Stimulated activated CD8-positive, alpha-beta memory T cell treated with anti-CD3 and anti-CD28 coated beads, Interleukin-7, amount 100 ng/mL, for 24 hours (primary cell): ENCODE data around the gene HMOX2.

Experiments
- DNase-seq: peaks from one replicate; pipeline ENCODE4 v3.0.0-alpha.2; 2020; ENCODE audit warnings: low read depth

HMOX2 gene, protein sequence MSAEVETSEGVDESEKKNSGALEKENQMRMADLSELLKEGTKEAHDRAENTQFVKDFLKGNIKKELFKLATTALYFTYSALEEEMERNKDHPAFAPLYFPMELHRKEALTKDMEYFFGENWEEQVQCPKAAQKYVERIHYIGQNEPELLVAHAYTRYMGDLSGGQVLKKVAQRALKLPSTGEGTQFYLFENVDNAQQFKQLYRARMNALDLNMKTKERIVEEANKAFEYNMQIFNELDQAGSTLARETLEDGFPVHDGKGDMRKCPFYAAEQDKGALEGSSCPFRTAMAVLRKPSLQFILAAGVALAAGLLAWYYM

DNA sequence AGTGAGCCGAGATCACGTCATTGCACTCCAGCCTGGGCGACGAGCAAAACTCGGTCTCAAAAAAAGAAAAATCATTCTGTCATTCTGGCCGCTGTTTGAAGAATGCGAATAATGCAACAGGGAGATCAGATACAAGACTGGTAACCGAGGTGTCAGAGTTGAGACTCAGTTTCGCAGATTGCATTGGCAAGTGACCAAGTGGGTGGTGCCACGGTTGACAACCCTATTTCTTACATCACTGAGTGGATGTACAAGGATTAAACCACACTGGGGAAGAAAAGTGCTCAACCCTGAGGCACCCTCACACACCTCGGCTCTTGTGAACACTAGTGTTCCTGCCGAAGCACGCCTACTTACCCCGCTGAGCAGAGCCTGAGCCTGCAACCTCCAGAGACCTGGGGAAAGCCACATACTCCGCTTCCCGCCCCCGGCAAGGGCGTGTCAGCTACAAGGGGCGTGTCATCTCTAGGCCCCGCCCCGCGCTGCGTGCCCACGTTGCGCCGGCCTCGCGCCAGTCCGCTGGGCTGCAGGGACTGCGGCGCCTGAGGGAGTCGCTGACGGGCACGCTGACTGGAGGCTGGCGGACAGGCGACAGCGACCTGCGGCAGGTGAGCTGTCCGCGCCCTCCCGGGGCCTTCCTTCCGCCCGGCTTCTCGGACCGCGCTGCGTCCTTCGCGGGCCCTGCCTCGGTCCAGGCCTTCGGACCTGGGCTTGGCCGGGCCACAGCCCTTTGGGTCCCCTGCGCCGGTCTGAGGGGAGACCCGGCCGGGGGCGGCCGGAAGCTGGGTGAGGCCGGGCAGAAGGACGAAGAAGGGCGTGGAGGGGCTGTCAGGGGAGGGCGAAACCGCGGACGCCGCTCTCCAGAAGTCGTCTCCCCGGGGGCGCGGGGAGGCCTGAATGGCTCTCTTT, at the start of gene HMOX2:
TSS of gene HMOX2 (plus strand) at position 519 of the 909 bp plus-strand sequence. CDS start 29,127 bp downstream, outside the sequence.
- DNase-seq = peak; percentile 87

DNA sequence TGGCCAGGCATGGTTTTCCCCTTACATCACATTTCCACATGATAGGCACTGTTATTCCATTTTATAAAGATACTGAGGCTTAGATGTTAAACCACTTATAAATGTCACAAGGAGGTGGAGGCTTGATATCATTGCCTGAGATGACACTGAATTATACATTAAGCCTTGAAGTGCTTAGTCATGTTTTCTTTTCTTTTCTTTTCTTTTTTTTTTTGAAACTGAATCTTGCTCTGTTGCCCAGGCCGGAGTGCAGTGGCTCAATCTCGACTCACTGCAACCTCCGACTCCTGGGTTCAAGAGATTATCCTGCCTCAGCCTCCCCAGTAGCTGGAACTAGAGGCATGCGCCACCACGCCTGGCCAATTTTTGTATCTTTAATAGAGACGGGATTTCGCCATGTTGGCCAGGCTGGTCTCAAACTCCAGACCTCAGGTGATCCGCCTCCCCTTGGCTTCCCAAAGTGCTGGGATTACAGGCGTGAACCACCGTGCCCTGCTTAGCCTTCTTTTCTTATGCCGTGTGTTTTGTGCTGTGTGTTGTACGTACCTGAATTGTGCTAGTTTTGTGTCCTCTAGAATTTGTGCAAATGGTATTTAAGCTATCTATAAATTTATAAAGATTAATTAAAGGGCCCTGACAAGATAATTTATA, 49.4 kb upstream of the HMOX2 start:
- DNase-seq = no peak

DNA sequence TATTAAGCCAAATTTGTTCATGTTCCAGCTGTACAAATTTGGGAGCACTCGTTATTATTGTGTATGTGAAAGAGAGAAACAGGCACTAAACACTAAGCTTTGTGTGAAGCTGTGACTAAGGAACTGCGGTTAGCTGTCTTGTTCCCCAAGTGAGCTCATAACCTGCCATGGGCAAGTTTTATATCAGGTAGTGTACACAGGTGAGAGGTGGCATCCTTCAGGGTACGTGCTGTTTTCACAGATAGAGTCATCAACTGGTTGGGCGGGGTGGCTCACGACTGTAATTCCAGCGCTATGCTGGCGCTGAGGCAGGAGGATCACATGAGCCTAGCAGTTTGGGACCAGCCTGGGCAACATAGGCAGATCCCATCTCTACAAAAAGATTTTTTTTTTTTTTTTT, 47.7 kb upstream of the HMOX2 start:
- DNase-seq = no peak

DNA sequence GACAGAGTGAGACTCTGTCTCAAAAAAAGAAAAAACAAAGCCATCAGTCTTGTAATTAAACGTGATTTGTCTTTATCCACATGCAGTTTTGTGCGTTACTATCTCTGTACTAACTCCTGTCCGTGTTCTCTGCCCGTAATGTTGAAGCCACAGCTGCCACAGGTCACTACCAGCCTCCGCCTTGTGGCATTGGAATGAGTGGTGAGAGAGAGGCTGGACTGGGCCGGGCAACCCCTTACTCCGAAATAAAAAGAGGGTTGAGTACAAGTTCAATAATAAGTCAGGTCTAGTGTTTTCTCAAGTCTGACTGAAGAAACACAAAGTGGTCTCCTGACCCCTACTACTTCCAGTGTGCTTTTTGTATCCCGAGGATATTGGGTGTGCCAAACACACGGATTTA, 45.2 kb upstream of the HMOX2 start:
- no peak for DNase-seq

DNA sequence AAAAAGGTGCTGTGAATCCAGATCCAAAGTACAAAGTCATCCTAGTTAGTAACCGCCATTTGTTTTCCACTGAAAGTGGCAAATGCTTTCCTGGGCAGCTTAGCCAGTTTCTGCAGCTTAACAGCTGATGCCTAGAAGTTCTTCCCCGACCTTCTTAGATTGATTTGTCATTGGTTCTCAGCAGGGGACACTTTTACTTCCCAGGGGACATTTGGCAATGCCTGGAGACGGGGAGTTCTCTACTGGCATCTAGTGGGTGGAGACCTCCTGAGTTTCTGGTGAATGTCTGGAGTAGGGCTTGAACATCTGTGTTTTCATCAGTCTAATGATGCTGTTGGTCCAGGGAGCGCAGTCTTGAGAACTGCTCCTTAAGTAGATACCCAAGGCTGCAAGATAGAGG, 43.0 kb upstream of the HMOX2 start:
- DNase-seq = no peak

DNA sequence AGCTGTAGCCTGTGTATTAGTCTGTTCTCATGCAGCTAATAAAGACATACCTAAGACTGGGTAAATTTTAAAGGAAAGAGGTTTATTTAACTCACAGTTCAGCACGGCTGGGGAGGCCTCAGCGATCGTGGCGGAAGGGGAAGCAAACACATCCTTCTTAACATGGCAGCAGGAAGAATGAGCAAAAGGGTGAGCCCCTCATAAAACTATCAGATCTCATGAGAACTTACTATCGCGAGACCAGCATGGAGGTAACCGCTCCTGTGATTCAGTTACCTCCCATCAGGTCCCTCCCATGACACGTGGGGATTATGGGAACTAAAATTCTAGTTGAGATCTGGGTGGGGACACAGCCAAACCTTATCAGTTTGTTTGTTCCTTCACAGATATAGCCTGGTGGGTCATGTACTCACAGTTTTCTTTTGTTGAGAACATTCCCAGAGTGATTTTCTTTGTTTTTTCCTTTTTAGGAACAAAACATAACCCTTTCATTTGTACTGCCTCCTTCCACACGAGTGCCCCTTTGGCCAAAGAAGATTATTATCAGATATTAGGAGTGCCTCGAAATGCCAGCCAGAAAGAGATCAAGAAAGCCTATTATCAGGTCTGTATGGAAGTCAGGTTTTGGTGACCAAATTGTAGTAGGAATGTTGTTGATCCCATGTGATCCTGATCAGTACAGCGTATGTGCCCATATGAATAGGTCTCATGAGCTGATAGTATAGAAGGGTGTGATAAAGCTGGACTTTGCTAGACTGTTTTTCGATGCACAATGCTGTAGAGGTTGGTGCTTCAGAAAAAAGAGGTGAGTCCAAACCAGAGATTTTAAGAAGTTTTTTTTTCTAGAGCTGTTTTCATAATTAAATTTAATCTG, 42.0 kb upstream of the HMOX2 start:
- DNase-seq = no peak

DNA sequence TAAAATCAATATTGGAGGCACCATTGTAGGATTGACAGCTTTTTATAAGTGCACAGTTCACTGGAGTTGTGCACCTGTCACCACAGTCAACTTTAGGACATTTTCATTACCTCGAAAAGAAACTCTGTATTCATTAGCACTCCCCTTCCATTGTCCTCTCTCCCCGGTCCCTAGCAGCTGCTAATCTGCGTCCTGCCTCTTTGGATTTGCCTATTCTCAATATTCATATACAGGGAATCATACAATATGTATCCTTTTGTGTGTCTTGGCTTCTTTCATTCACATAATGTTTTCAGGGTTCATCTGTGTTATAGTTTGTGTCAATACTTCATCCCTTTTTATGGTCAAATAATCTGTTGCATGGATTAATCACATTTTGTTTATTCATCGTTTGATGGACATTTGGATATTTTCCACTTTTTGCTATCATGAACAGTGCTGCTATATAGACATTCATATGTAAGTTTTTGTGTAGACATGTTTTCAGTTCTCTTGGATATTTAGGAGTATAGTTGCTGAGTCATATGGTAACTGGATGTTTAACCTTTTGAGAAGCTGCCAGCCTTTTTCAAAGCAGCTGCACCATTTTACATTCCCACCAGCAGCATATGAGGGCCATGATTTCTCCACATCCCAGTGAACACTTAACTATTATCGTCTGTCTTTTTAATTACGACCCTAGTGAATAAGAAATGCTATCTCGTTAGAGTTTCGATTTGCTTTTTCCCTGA, 40.7 kb upstream of the HMOX2 start:
- DNase-seq = no peak

DNA sequence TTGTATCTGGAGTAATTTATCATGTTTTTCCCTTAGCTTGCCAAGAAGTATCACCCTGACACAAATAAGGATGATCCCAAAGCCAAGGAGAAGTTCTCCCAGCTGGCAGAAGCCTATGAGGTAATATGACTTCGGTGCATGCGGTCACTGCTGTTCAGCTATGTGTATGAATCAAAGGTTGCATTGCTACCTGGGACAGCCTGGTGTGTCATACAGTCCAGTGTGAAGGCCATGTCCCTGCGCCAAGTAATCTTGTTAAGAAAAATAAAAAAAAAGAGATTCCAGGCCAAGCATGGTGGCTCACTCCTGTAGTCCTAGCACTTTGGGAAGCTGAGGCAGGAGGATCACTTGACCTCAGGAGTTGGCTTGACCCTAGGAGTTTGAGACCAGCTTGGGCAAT, 38.8 kb upstream of the HMOX2 start:
- DNase-seq = no peak

DNA sequence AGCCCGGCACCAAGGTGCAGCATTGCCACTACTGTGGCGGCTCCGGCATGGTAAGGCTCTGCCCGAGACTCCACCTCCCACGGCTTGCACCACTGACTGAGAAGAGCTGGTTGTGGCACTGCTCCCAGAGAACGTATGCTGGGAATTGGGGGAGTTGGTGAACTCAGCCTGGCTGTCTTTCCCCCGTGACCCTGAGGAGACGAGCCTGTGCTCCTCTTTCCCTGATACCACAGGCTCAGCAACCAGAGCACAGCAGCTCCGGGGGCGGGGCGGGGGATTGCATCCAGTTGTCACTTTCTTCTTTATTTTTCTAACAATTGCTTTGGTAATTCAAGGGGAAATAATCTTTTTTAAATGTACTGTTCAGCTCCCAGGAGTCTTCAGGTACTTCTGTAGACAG, 33.8 kb upstream of the HMOX2 start:
- DNase-seq = no peak

DNA sequence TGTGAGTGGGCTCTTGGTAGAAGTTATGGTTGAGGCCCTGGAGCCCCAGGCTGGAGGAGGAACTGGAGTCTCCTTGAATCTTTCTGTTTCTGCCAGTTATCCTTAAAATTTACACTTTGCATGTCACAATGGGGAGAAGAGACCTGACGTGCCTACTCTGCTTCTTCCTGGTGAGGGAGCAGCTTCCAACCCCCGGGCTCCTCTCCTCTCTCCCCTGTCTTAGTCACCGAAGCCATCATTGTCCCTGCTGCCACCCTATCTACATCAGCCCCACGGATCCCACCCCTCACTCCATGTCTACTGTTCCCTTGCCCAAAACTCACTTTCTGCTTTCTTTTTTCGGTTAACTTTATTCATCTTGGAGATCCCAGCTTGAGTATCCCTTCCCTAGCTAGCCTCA, 32.9 kb upstream of the HMOX2 start:
- DNase-seq = no peak

DNA sequence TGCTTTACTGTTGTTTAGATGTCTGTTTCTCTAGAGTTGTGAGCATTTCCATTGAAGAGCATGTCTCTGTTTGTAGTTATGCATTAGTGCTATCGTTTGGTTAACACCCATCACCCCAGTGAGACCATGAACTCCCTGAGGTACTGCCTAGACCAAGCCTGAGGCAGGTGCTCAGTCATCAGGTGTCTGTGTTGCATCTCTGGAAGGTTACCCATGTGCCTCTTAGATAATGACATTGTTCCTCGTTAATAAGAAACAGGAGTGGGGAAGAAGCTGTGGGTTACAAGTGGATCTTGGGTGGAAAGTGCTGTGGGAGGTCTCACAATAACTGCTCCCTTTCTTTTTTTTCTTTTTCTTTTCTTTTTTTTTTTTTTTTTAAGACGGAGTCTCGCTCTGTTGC, 32.2 kb upstream of the HMOX2 start:
- DNase-seq = no peak

DNA sequence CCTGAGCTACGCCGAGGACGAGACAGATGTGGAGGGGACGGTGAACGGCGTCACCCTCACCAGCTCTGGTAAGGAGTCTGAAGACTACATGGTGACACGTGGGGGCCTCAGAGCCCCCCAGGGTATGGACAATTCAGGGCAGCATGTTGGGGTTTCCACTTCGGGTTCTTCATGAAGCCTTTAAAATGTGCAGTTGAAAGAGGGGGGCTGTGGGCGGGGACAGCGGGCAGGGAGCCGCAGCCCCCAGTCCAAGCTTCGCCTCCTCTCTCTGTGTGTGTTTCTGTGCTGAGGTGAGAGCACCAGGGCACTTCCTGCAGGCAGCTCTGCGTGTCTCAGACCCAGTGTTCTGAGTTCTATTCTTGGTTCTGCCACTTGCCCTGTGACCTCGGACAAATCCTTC, 25.8 kb upstream of the HMOX2 start:
- no peak for DNase-seq

DNA sequence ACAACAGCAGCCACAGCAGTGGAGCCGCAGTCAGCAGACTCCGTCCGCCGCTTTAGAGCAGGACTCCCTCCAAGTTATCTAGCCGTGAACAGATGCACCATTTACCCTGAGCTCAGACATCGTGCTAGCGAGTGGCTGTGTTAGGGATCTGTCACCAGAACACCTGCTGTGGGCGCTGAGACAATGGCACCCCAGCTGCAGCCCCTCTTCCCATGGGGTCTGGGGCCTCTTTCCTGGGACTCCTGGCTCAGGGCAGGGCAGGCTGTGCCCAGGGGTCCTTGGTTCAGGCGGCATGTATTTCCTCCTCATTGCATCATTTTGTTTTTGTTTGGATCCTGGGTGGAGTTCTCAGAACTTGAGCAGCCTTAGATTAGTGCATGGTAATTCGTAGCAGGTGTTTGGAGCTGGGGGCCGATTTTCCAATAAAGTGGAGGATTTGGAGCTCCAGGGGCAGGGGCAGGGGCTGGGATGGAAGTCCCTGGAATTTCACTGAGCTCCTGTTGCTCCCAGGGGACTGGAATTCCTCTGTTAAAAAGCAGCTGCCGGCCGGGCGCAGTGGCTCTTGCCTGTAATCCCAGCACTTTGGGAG, 25.2 kb upstream of the HMOX2 start:
- no peak for DNase-seq

DNA sequence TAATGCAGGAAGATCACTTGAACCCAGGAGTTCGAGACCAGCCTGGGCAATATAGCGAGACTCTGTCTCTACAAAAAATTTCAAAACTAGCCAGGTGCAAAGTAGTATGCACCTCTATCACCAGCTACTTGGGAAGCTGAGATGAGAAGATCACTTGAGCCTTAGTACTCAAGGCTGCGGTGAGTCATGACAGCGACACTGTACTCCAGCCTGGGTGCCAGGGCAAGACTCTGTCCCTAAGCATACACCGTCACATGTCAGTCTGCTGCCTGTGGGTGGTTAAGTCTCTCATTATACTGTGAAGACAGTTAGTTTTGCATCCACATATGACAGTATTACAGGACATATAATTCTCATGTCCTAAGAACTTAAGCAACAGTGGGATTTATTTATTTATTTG, 23.5 kb upstream of the HMOX2 start:
- DNase-seq = no peak

DNA sequence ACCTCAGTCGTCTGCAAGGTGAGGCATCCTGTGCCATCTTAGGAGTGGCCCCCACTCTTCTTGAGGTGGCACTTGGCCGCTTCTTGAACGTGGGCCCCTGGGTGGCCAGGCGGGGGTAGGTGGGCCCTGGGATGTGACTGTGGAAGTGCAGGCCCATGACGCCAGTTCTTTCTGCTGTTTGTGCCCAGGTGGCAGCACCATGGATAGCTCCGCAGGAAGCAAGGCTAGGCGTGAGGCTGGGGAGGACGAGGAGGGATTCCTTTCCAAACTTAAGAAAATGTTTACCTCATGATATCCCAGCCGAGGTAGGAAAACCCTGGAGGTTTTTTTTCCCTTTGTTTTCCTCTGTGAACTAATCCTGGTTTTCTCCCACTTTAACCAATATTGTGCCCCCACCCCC, 21.6 kb upstream of the HMOX2 start:
- no peak for DNase-seq

DNA sequence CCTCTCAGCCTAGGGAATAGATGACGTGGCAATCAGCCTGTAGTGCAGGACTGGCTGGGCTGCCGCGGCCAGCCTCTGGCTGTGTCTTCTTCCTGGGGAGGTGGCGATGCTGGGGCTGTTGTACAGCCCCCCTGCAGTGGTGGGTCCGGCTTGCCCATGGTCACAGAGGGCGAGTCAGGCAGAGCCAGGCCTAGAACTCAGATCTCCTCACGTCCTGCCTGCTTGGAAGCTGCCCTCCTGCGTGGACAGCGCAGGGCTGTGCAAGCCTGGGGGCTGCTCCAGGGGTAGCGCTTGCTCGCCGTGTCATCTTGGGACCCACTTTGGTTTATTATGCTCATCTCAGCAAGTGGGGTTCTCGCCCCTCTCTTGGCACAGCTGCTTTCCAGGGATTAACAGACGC, 21.1 kb upstream of the HMOX2 start:
- DNase-seq = no peak

DNA sequence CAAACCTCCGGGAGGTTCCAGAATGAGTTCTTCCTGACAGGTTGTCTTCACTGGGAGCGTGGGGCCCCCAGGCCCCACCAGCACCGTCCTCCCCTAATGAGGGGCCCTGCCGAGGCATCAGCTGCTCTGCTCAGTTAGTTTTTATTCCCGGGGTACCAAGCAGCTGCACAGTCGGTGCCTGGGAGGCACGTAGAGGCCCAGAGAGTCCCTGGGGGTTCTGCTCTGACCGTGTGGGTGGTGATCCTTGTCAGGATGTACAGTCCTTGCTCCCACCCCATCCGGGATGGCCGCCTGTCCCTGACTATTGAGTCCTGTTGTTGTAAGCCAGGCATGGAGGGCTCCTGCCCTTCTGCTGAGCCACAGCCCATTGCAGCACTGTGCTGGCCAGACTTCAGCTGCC, 20.2 kb upstream of the HMOX2 start:
- no peak for DNase-seq

DNA sequence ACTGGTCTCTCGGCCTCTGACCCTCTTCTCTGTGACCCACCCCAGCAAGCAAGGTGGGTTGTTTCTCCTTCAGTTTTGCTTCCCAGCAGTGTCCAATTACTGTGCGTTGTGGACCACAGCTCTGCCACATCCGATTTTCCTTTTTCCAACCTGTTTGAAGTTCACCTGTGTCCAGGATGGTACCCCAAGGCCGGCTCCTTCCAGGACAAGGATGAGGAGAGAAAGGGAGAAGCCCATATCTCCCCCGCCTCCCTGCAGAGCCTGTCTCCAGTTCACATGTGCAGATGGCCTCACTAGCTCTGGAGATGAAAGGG, 15.3 kb upstream of the HMOX2 start:
- DNase-seq = no peak

DNA sequence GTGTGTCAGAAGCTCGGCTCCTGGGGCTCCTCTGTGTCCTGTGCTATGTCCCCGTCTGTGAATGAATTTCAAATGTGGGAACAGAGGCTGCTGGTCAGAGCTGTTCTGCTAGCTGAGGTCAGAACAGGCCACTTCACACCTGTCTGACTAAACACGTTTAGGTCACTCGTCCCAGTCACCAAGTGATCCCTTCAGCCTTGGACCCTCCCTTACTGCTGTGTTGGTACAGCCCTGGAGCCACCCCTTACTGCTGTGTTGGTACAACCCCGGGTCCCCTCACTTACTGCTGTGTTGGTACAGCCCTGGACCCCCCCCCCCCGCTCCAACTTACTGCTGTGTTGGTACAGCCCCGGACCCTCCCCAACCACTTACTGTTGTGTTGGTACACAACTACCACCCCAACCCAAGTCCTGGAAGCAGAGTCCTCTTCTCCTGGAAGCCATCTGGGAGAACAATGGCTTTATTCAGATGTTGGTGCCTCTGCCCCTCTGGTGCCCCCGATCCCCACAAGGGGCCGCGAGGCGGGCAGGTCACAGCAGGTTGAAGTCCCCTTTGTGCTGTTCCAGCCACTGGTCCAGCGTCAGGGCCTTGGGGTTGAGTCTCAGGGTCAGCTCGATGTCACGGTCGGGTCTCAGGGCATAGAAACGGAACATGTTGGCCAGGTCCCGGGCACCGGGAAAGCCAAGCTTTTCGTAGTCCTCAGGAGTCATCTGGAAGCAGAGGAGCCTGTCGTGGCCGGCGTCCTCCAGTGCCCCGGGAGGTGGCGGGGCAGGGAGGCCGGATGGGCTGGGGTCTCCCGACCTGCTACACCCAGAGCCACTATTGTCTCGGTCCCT, 14.7 kb upstream of the HMOX2 start:
- no peak for DNase-seq

DNA sequence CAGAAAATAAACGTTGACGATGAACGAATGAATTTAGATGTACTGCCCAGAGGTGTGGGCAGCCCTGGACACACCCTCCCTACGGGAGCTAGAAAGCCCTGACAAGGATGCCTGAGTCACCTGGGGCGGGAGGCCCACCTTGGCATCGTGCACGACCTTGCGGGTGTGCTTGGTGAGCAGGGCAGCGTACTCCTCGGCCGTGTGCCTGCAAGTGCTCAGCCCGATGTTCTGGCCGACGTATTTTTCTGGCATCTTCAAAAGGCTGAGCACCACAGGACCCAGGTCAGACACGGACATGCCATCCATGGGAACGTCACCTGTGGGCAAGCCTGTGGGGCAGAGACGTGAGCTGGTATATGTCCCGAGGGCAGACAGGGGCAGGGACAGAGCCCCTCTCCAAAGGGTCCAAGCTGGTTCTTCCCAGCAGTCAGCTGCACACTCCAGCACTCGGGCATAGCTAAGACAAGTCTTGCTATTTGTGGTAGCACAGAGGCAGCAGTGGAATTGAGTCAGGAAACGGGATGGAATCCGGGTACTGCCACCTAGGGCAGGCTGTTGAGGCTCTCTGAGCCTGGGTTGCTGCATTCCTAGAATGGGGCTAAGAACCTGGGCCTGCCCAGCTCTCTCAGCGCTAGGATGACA, 12.6 kb upstream of the HMOX2 start:
- DNase-seq = no peak
